Aorta (tissue), 5 donors: Measurements from ENCODE around the gene KCNJ15. TPM values are rescaled to one million over a fixed set of nuclear protein-coding genes. Genes with fewer than 3 reads are reported as not detected.
"Not testable (repeated sequence)": the region's sequence is repeated elsewhere in the genome, so short reads cannot be mapped to it uniquely, and the experiment has no call there.

Source experiments
- ATAC-seq: fragments of 200-7000 bp; cut with Tn5 transposase; one replicate; pipeline ENCODE4 v1.9.1; 2022; ENCODE audit warnings: moderate library complexity; ENCODE audit not compliant: low FRiP score
- DNase-seq, 2 donors: peaks; one replicate each; pipeline ENCODE4 v3.0.0-alpha.2; 2020
- H3K27ac ChIP-seq, 2 donors: one replicate each; pipeline ENCODE4 v1.5.1; 2013; ENCODE audit warnings: low read length in 2 of 2, mild to moderate bottlenecking in 2 of 2, moderate library complexity in 2 of 2, control low read depth in 1 of 2, inconsistent platforms in 1 of 2, low read depth in 1 of 2
- H3K27me3 ChIP-seq, 2 donors: one replicate each; pipeline ENCODE4 v1.6.1; 2013; ENCODE audit warnings: control low read depth in 1 of 2, low read length in 1 of 2, mild to moderate bottlenecking in 1 of 2, moderate library complexity in 1 of 2; ENCODE audit not compliant: insufficient read depth in 2 of 2, control insufficient read depth in 1 of 2
- H3K36me3 ChIP-seq, 2 donors: one replicate each; pipeline ENCODE4 v1.6.1; 2013; ENCODE audit warnings: control low read depth in 1 of 2, low read length in 1 of 2, mild to moderate bottlenecking in 1 of 2; ENCODE audit not compliant: insufficient read depth in 2 of 2, control insufficient read depth in 1 of 2
- H3K4me1 ChIP-seq, 2 donors: one replicate each; pipeline ENCODE4 v1.6.1; 2013; ENCODE audit warnings: low read length in 2 of 2, control low read depth in 1 of 2, mild to moderate bottlenecking in 1 of 2, moderate library complexity in 1 of 2; ENCODE audit not compliant: insufficient read depth in 2 of 2, control insufficient read depth in 1 of 2
- H3K4me3 ChIP-seq, 2 donors: one replicate each; pipeline ENCODE4 v1.5.1; 2013; ENCODE audit warnings: low read length in 2 of 2, control low read depth in 1 of 2, mild to moderate bottlenecking in 1 of 2
- H3K9me3 ChIP-seq: one replicate; pipeline ENCODE4 v1.6.1; 2013; ENCODE audit warnings: mild to moderate bottlenecking, low read length; ENCODE audit not compliant: control insufficient read depth
- WGBS, 2 donors: extraction: QIAGEN DNeasy Blood & Tissue Kit; methylation state at CpG; one replicate each; pipeline ENCODE4 v1.1.7; 2013; 5-methylcytosine and 5-hydroxymethylcytosine counted together
- intact Hi-C, 2 donors: fragments of 100-400 bp; cut with DNase I; formaldehyde crosslinking; loops; one replicate each; pipeline versions ENCODE4 v1.14.2 to v1.15.0; 2022
- polyA plus RNA-seq, 2 donors: library from polyadenylated mRNA; stranded (reverse); fragments of 200-250 nt; gene quantifications; one replicate each; pipeline ENCODE4 v1.2.3, GENCODE V29; 2013
- total RNA-seq, 2 donors: library from RNA; stranded (reverse); fragmentation: NEBNext Ultra II Directional; extraction: Animal tissue kit (Norgen Biotek cat#: 25700); gene quantifications; one replicate each; pipeline ENCODE4 v1.2.1, GENCODE V29; 2021
- donor health status: healthy with polysubstance abuse.
- donor health status: Bipolar disorder and iron deficiency.
- donor health status: DM: no; HTN: no; CAD: no.
- donor health status: DM: no; HTN: no; CAD: no.
- donor health status: DM: yes; HTN: yes; CAD: no.

KCNJ15 gene
- total and polyA plus RNA-seq, 4 donors = 0.05 to 2.7 (median 1.5) TPM

- 2 to 5% methylated on average over 10 of the region's 10 CpGs for WGBS, 2 donors
- H3K4me3 ChIP-seq = no peak overlapping the region
- H3K36me3 ChIP-seq = no peaks in the 10 kb centered on the region
- DNase-seq (peak; percentile 68 to 81), ATAC-seq (peak; percentile 78)
- no peaks in the 10 kb centered on the region for H3K9me3 ChIP-seq
- peak overlapping the region; percentile 72 to 85 for H3K27ac ChIP-seq
- H3K4me1 ChIP-seq = peaks cover 3 to 6% of the 10 kb centered on the region in 2 donors
- H3K27me3 ChIP-seq = no peaks in the 10 kb centered on the region
- intact Hi-C loops = loop anchor here (5.0 to 10.0 kb wide), 4 partner anchors 64 to 254 kb away; partner anchors contain the start of gene ERG (in 1 of the 2)
Measured at GRCh38 chr21:38241029-38241740, 15.6 kb upstream of the KCNJ15 start.

- Histone ChIP-seq H3K4me3 (no peak overlapping the region), H3K9me3 (no peaks in the 10 kb centered on the region), H3K27me3 (no peaks in the 10 kb centered on the region), H3K27ac (peak overlapping the region; percentile 85 to 97), H3K4me1 (peaks cover 2 to 3% of the 10 kb centered on the region in 2 donors), H3K36me3 (no peaks in the 10 kb centered on the region)
- intact Hi-C loops = loop anchor here (5.0 to 10.0 kb wide), 4 partner anchors 63 to 253 kb away; partner anchors contain the start of gene ERG (in 1 of the 2)
- ATAC-seq (no peak), DNase-seq (no peak)
- 86 to 87% methylated on average over 5 of the region's 5 CpGs for WGBS, 2 donors
Measured at GRCh38 chr21:38242061-38242460, 14.7 kb upstream of the KCNJ15 start.

DNA sequence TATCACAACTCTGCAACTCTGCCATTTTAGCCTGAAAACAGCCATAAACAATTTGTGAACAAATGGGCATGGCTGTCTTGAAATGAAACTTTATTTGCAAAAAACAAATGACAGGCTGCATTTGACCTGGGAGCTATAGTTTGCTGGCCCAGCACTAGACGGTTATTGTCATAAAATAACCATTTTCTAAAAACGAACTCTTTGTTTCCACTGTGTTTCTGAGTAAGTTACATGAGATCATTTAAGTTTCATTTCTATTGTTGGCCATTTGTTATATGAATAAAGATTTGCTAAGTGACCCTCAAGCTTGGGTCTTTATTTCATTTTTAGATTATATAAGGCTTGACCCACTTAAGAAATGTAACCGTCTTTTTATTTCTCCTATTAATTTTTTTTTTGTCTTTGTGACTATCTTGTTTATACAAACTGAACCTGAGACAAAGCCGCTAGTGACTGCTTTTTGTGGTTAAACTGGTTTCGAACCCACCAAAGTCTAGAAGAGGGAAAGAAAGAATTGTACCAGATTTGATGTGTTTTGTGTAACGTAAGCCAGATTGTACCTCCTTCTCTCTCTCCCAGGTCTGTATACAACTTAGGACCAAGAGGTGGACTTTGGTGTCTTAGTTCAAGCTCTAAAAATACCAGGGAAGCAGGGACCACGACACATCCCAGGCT is 12.9 kb upstream of the KCNJ15 start:
- DNase-seq = no peak
- intact Hi-C loops = loop anchor here (5.0 to 10.0 kb wide), 4 partner anchors 61 to 251 kb away; partner anchors contain the start of gene ERG (in 1 of the 2)
- ATAC-seq = no peak
- H3K9me3 ChIP-seq = no peaks in the 10 kb centered on the region
- no peaks in the 10 kb centered on the region for H3K27me3 ChIP-seq
- peaks cover 2 to 3% of the 10 kb centered on the region in 2 donors for H3K4me1 ChIP-seq
- no peak overlapping the region for H3K27ac ChIP-seq
- 87 to 88% methylated on average over 7 of the region's 7 CpGs for WGBS, 2 donors
- H3K4me3 ChIP-seq = no peak overlapping the region
- no peaks in the 10 kb centered on the region for H3K36me3 ChIP-seq

GRCh38 chr21:38244407-38244787 is 12.4 kb upstream of the KCNJ15 start:
- no peak for DNase-seq
- Histone ChIP-seq H3K27me3 (no peaks in the 10 kb centered on the region), H3K4me1 (peaks cover 0 to 3% of the 10 kb centered on the region in 2 donors), H3K4me3 (no peak overlapping the region), H3K9me3 (no peaks in the 10 kb centered on the region), H3K27ac (no peak overlapping the region), H3K36me3 (no peaks in the 10 kb centered on the region)
- intact Hi-C loops = loop anchor here (5.0 to 10.0 kb wide), 4 partner anchors 60 to 250 kb away; partner anchors contain the start of gene ERG (in 1 of the 2)
- ATAC-seq = no peak
- WGBS, 2 donors = 80 to 85% methylated on average over 2 of the region's 2 CpGs

- no peaks in the 10 kb centered on the region for H3K9me3 ChIP-seq
- ATAC-seq = no peak
- H3K36me3 ChIP-seq = no peaks in the 10 kb centered on the region
- no peak overlapping the region for H3K4me3 ChIP-seq
- intact Hi-C loops = loop anchor here (5.0 to 10.0 kb wide), 4 partner anchors 60 to 250 kb away; partner anchors contain the start of gene ERG (in 1 of the 2)
- no peak overlapping the region for H3K27ac ChIP-seq
- DNase-seq = no peak
- peaks cover 0 to 3% of the 10 kb centered on the region in 2 donors for H3K4me1 ChIP-seq
- H3K27me3 ChIP-seq = no peaks in the 10 kb centered on the region
- 87 to 93% methylated on average over 9 of the region's 9 CpGs for WGBS, 2 donors
Measured at GRCh38 chr21:38244885-38245869, 11.6 kb upstream of the KCNJ15 start.

GRCh38 chr21:38246511-38246910 is 10.3 kb upstream of the KCNJ15 start:
- no peaks in the 10 kb centered on the region for H3K36me3 ChIP-seq
- ATAC-seq = no peak
- H3K9me3 ChIP-seq = no peaks in the 10 kb centered on the region
- H3K27me3 ChIP-seq = no peaks in the 10 kb centered on the region
- no peak overlapping the region for H3K27ac ChIP-seq
- DNase-seq = no peak
- H3K4me3 ChIP-seq = no peak overlapping the region
- intact Hi-C loops = loop anchor here in 1 of 2 donors (10.0 kb wide), 2 partner anchors 58 to 248 kb away; partner anchors contain the start of gene ERG
- H3K4me1 ChIP-seq = peaks cover 2 to 3% of the 10 kb centered on the region in 2 donors

- H3K27ac ChIP-seq, H3K9me3 ChIP-seq, H3K27me3 ChIP-seq, ATAC-seq, H3K4me3 ChIP-seq, H3K36me3 ChIP-seq, H3K4me1 ChIP-seq, DNase-seq: not testable (repeated sequence)
- intact Hi-C loops = loop anchor here in 1 of 2 donors (10.0 kb wide), 2 partner anchors 58 to 248 kb away; partner anchors contain the start of gene ERG
- 96 to 98% methylated on average over 2 of the region's 2 CpGs for WGBS, 2 donors
Measured at GRCh38 chr21:38247054-38247453, 9.7 kb upstream of the KCNJ15 start.
